Activated CD4-positive, alpha-beta T cell treated with anti-CD3 and anti-CD28 coated beads, Interleukin-2, amount 10 ng/mL, durations not matched to agents 7 days and 5 days (primary cell): Measurements from ENCODE around the gene ZNF75A. TPM values are rescaled to one million over a fixed set of nuclear protein-coding genes. Genes with fewer than 3 reads are reported as not detected.

Experiments
- CTCF ChIA-PET: fragments of 350-600 bp; sonication (Branson Sonifier 250); formaldehyde crosslinking; loops from one replicate; lab custom pipeline; 2021; ENCODE audit warnings: antibody characterized with exemption; lab: Charles Lee
- POLR2A ChIA-PET: fragments of 350-600 bp; sonication (Branson Sonifier 250); formaldehyde crosslinking; loops from one replicate; lab custom pipeline; 2021; ENCODE audit warnings: antibody characterized with exemption; lab: Charles Lee
- DNase-seq: peaks from one replicate; pipeline ENCODE4 v3.0.0-alpha.2; 2020
- H3K27ac Mint-ChIP-seq: one replicate; pipeline ENCODE4 v1.8.0; 2021; ENCODE audit warnings: mild to moderate bottlenecking, moderate library complexity, mixed read lengths
- H3K27me3 Mint-ChIP-seq: one replicate; pipeline ENCODE4 v1.8.0; 2021; ENCODE audit warnings: mixed read lengths
- H3K36me3 Mint-ChIP-seq: one replicate; pipeline ENCODE4 v1.8.0; 2021; ENCODE audit warnings: low read depth, mixed read lengths
- H3K4me1 Mint-ChIP-seq: one replicate; pipeline ENCODE4 v1.8.0; 2021; ENCODE audit warnings: mixed read lengths
- H3K4me3 Mint-ChIP-seq: one replicate; pipeline ENCODE4 v1.8.0; 2021; ENCODE audit warnings: mild to moderate bottlenecking, moderate library complexity, mixed read lengths
- H3K9me3 Mint-ChIP-seq: one replicate; pipeline ENCODE4 v1.8.0; 2021; ENCODE audit warnings: mixed read lengths
- total RNA-seq, 2 experiments: library from RNA; stranded (reverse); gene quantifications; one replicate each; pipeline ENCODE4 v1.2.3, GENCODE V29; 2021

The ZNF75A gene
- total RNA-seq, 2 experiments from 2014 or later = 42.7 to 43.8 TPM

DNA sequence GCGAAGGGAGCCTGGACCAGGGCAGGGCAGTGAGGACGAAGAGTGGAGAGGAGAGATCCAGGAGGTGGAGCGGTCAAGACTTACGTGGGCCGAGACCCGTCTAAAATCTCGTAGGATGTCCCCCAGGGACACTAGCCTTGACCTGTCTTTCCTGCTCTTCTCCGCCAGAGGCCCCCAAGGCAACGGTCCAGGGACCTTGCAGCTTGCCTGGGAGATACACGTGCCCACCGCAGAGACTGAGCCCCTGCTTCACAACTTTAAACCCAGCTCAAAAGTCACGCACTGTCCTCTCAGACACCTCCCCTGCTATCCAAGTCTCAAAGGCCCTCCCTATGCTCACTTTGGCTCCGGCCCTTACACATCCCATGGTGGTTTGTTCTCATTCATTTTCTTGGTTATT lies 9.5 kb upstream of the ZNF75A start:
- Mint-ChIP-seq H3K4me3 (no peak overlapping the region), H3K27ac (peak overlapping the region; percentile 57), H3K27me3 (no peaks in the 10 kb centered on the region), H3K4me1 (no peaks in the 10 kb centered on the region), H3K36me3 (peaks cover 71% of the 10 kb centered on the region), H3K9me3 (peaks cover 71% of the 10 kb centered on the region)
- CTCF ChIA-PET = interaction anchor here (1.3 kb wide), 1 partner anchor 70 kb away, joined by 3 read pairs; no protein-coding TSS in a partner anchor
- DNase-seq = no peak
- POLR2A ChIA-PET = no interaction called here

- H3K4me1 Mint-ChIP-seq = peaks cover 23% of the 10 kb centered on the region
- CTCF ChIA-PET = interaction anchor here (0.5 to 1.0 kb wide), 2 partner anchors 22 to 139 kb away, joined by 3 read pairs; partner anchors contain the start of genes NAA60 and ZNF597
These were observed 927 bp upstream of the ZNF75A start for GRCh38 chr16:3304370-3304769.

DNA sequence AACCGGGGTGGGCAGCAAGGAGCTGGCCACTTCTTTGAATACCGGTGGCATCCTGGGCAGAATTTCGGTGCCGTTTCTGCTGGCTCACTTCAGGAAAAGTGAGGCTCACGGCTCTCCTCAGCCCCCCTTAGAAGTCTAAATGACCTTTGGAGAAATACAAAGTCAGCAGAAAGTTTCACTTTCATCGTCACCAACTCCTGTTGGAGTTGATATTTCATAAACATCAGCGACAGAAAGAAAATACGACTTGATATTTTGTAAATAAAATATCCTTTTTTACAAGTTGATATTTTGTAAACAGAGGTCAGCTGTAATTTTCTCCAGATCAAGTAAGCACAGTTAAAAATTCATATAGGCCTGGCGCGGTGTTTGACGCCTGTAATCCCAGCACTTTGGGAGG lies 781 bp downstream of the ZNF75A start:
- H3K27me3 Mint-ChIP-seq = no peaks in the 10 kb centered on the region

More at GRCh38 chr16:3304370-3304769, 927 bp upstream of the ZNF75A start:
- DNase-seq = no peak
- Mint-ChIP-seq H3K9me3 (peaks cover 48% of the 10 kb centered on the region), H3K27me3 (no peaks in the 10 kb centered on the region), H3K36me3 (peaks cover 75% of the 10 kb centered on the region), H3K4me3 (peak overlapping the region; percentile 74), H3K27ac (peak overlapping the region; percentile 91)
- POLR2A ChIA-PET = no interaction called here

DNA sequence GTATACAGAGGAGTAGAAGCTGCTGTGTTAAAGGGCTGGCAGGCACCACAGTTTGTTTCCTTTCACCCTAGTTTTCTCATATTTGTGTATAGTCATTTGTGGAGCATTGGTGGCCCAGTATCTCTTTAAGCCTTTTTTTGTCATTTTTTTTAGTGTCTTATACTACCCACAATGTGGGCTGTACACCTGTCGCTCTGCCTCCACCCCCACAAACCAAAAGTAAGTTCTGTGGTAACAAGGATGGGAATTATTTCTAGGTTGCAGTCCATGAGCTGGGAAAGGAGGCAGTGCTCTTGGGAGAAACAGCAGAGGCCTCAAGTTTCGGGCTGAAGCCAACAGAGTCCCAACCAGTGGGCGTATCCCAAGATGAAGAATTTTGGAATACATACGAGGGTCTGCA lies 6.2 kb downstream of the ZNF75A start:
- POLR2A ChIA-PET = no interaction called here
- peaks cover 56% of the 10 kb centered on the region for H3K9me3 Mint-ChIP-seq
- H3K4me1 Mint-ChIP-seq = peaks cover 4% of the 10 kb centered on the region
- no peak overlapping the region for H3K4me3 Mint-ChIP-seq
- no peak for DNase-seq
- H3K27ac Mint-ChIP-seq = no peak overlapping the region
- peaks cover 97% of the 10 kb centered on the region for H3K36me3 Mint-ChIP-seq
- H3K27me3 Mint-ChIP-seq = no peaks in the 10 kb centered on the region
- CTCF ChIA-PET = interaction anchor here (0.6 to 1.1 kb wide), 2 partner anchors 27 to 621 kb away, joined by 3 to 5 read pairs; no protein-coding TSS in a partner anchor

More for the DNA sequence above, 781 bp downstream of the ZNF75A start:
- Mint-ChIP-seq H3K4me1 (peaks cover 23% of the 10 kb centered on the region), H3K9me3 (peaks cover 39% of the 10 kb centered on the region), H3K27ac (peak overlapping the region; percentile 91), H3K4me3 (peak overlapping the region; percentile 74), H3K36me3 (peaks cover 74% of the 10 kb centered on the region)
- CTCF ChIA-PET = interaction anchor here (0.7 to 1.7 kb wide), 2 partner anchors 11 to 169 kb away, joined by 3 read pairs; no protein-coding TSS in a partner anchor
- no peak for DNase-seq
- POLR2A ChIA-PET = interaction anchor here (0.7 kb wide), 1 partner anchor 135 kb away, joined by 3 read pairs; no protein-coding TSS in a partner anchor

DNA sequence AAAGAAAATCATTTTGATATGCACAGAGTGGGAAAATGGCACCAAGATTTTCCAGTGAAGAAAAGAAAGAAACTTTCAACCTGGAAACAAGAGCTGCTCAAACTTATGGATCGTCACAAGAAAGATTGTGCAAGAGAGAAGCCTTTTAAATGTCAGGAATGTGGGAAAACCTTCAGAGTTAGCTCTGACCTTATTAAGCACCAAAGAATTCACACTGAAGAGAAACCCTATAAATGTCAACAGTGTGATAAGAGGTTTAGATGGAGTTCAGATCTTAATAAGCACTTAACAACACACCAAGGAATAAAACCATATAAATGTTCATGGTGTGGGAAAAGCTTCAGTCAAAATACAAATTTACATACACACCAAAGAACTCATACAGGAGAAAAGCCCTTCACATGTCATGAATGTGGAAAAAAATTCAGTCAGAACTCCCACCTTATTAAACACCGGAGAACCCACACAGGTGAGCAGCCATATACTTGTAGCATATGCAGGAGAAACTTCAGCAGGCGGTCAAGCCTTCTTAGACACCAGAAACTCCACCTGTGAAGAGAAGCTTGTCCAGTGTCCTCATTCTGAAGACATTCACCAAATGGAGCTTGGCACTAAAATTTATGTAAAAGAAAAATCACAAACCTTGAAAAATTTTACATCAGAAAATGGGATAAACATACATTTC lies 12.2 kb downstream of the ZNF75A start:
- Mint-ChIP-seq H3K4me3 (no peak overlapping the region), H3K27me3 (no peaks in the 10 kb centered on the region), H3K9me3 (peaks cover 70% of the 10 kb centered on the region), H3K27ac (no peak overlapping the region), H3K4me1 (no peaks in the 10 kb centered on the region), H3K36me3 (peaks cover 71% of the 10 kb centered on the region)
- ChIA-PET POLR2A (no interaction called here), CTCF (interaction anchor here (0.9 to 1.3 kb wide), 3 partner anchors 12 to 213 kb away, joined by 3 read pairs; partner anchors contain the start of genes TIGD7 and ZNF75A)
- no peak for DNase-seq

DNA sequence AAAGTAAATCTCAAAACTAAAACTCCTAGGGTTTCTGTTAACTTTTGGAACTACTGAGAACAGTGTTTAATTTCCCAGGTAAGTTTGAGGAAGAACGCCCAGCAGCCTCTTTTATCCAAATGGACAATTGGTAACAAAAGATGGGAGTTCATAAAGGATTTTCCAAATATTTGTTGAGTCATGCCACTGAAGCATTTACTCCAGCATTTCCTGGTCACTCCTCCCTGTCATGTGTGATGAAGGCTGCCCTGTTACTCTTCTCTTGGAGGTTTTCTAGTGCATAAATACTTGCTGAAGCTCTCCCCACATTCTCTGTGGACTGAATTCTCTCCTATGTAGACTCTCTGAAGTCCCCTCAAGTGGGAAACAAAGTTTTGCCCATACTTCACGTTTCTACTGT lies 16.5 kb downstream of the ZNF75A start:
- Mint-ChIP-seq H3K27me3 (no peaks in the 10 kb centered on the region), H3K9me3 (peaks cover 57% of the 10 kb centered on the region), H3K27ac (no peak overlapping the region), H3K36me3 (peaks cover 27% of the 10 kb centered on the region), H3K4me1 (no peaks in the 10 kb centered on the region), H3K4me3 (no peak overlapping the region)
- no peak for DNase-seq
- ChIA-PET CTCF (interaction anchor here (1.6 to 2.1 kb wide), 2 partner anchors 16 to 121 kb away, joined by 3 to 4 read pairs; partner anchors contain the start of genes NAA60 and ZNF597), POLR2A (interaction anchor here (0.6 kb wide), 1 partner anchor 79 kb away, joined by 3 read pairs; the partner anchor contains the start of gene ZSCAN32)

DNA sequence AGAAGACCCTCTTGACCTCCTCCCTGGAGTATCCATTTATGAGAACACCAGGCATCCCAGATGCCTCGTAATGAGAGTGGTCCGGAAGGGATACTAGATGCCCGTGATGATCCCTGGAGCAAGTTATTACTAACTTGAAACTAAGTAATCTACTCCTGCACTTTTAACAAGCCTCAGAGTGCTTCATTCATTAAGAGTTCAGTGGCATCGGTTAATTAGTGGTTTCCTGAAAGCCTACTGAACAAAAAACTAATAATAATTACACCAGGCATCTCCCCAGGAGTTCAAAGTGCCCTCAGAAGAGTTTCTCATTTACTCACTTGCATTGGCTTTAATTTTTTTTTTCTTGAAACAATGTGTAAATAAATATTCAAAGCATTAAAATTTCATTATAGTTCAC lies 22.2 kb downstream of the ZNF75A start:
- H3K4me3 Mint-ChIP-seq = no peak overlapping the region
- H3K4me1 Mint-ChIP-seq = no peaks in the 10 kb centered on the region
- ChIA-PET CTCF (no interaction called here), POLR2A (no interaction called here)
- peaks cover 30% of the 10 kb centered on the region for H3K9me3 Mint-ChIP-seq
- H3K36me3 Mint-ChIP-seq = no peaks in the 10 kb centered on the region
- H3K27ac Mint-ChIP-seq = no peak overlapping the region
- H3K27me3 Mint-ChIP-seq = no peaks in the 10 kb centered on the region
- DNase-seq = no peak

- ChIA-PET CTCF (no interaction called here), POLR2A (no interaction called here)
- Mint-ChIP-seq H3K27ac (no peak overlapping the region), H3K9me3 (peaks cover 27% of the 10 kb centered on the region), H3K27me3 (no peaks in the 10 kb centered on the region), H3K4me3 (no peak overlapping the region), H3K36me3 (no peaks in the 10 kb centered on the region), H3K4me1 (no peaks in the 10 kb centered on the region)
- no peak for DNase-seq
These were observed 22.8 kb downstream of the ZNF75A start for GRCh38 chr16:3328104-3328503.

GRCh38 chr16:3328643-3329042 lies 23.3 kb downstream of the ZNF75A start:
- H3K27me3 Mint-ChIP-seq = no peaks in the 10 kb centered on the region
- H3K4me3 Mint-ChIP-seq = no peak overlapping the region
- H3K9me3 Mint-ChIP-seq = peaks cover 25% of the 10 kb centered on the region
- ChIA-PET CTCF (no interaction called here), POLR2A (no interaction called here)
- DNase-seq = no peak
- H3K4me1 Mint-ChIP-seq = no peaks in the 10 kb centered on the region
- H3K27ac Mint-ChIP-seq = no peak overlapping the region
- H3K36me3 Mint-ChIP-seq = no peaks in the 10 kb centered on the region

DNA sequence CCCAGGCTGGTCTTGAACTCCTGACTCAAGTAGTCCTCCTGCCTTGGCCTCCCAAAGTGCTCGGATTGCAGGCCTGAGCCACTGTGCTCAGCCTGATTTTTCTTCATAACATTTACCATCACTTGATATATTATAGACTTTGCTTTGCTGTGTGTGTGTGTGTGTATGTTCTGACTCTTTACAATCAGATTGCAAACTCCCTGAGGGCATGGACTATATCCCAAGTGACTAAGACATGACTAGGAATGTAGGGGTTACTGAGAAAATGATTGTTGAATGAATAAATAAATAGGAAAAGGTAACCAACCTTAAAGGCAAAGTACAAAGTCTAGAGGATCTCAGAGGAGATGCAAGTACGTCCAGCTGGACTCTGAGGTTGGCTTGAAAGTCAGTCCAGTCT lies 40.7 kb downstream of the ZNF75A start:
- Mint-ChIP-seq H3K27ac (no peak overlapping the region), H3K4me1 (no peaks in the 10 kb centered on the region), H3K36me3 (no peaks in the 10 kb centered on the region), H3K27me3 (no peaks in the 10 kb centered on the region), H3K9me3 (peaks cover 5% of the 10 kb centered on the region), H3K4me3 (no peak overlapping the region)
- DNase-seq = no peak
- ChIA-PET POLR2A (no interaction called here), CTCF (no interaction called here)

DNA sequence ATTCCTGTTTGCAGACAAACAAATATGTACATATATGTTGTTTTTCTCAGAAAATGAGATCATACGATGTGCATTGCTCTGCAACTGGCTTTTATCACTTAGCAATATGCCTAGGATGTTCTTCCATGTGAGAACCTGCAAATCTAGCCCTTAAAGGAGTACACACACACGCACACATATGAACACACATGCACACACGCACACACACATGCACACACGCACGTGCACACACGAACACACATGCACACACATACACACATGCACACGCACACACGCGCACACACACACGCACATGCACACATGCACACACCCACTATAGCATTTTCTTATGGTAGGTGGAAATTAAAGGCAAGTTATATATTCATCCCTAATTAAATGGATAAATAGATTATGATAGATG lies 42.3 kb downstream of the ZNF75A start:
- DNase-seq = no peak
- Mint-ChIP-seq H3K36me3 (no peaks in the 10 kb centered on the region), H3K27me3 (no peaks in the 10 kb centered on the region), H3K27ac (no peak overlapping the region), H3K9me3 (no peaks in the 10 kb centered on the region), H3K4me1 (no peaks in the 10 kb centered on the region), H3K4me3 (no peak overlapping the region)
- ChIA-PET CTCF (no interaction called here), POLR2A (no interaction called here)

DNA sequence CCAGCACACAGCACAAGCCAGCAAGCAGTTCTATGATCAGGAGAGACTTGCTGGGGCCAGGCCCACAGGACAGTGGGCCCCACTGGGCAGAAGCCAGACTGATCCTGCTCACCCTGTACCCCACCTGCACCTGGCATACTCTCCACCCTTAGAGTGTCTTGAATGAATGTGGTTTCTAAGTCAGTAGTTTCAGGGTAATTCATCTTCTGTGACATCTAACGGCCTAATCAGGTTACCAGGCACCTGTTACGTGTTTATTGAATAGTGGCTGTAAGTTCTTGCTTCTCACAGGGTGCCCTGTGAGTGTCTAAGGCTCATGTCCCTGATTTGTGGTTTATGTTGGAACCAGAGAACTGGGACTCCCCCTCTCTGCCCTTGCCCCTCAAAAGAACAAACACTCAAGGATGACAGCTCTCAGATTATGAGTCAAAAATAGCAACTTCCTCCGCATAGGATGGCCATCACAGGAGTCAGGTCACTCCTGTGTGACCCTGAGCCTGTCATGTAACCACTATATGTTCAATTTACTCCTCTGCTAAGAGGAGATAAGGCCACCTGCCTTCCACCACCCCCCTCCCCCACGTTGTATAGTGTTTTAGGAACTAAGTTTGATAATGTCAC lies 43.4 kb downstream of the ZNF75A start:
- Mint-ChIP-seq H3K27ac (no peak overlapping the region), H3K4me1 (peaks cover 1% of the 10 kb centered on the region), H3K36me3 (no peaks in the 10 kb centered on the region), H3K9me3 (no peaks in the 10 kb centered on the region), H3K4me3 (no peak overlapping the region), H3K27me3 (no peaks in the 10 kb centered on the region)
- POLR2A ChIA-PET = no interaction called here
- CTCF ChIA-PET = no interaction called here
- no peak for DNase-seq

- ChIA-PET POLR2A (no interaction called here), CTCF (no interaction called here)
- no peak overlapping the region for H3K27ac Mint-ChIP-seq
- H3K36me3 Mint-ChIP-seq = no peaks in the 10 kb centered on the region
- no peaks in the 10 kb centered on the region for H3K27me3 Mint-ChIP-seq
- peaks cover 2% of the 10 kb centered on the region for H3K9me3 Mint-ChIP-seq
- H3K4me1 Mint-ChIP-seq = peaks cover 3% of the 10 kb centered on the region
- DNase-seq = no peak
- H3K4me3 Mint-ChIP-seq = no peak overlapping the region
These were observed 43.9 kb downstream of the ZNF75A start for GRCh38 chr16:3349175-3349574.
